Prostate gland (tissue), 2 donors: ENCODE data around the gene UBE2L3.

ENCODE experiments used
- CTCF ChIP-seq, 4 experiments: fragments of 200-600 bp in 2 of 4; fragments of 450-650 bp in 2 of 4; sonication (generic) in 2 of 4; IDR thresholded peaks; 1 replicate in 3 of 4; 2 replicates in 1 of 4; pipeline ENCODE4 v1.5.1; 2016 to 2019; ENCODE audit warnings: antibody characterized with exemption in 4 of 4, mild to moderate bottlenecking in 2 of 4, moderate library complexity in 2 of 4
- POLR2A ChIP-seq: fragments of 450-650 bp; IDR thresholded peaks from one replicate; pipeline ENCODE4 v1.6.1; 2016; ENCODE audit warnings: antibody characterized with exemption, mild to moderate bottlenecking
- POLR2AphosphoS5 ChIP-seq: sonication (generic); formaldehyde crosslinking; IDR thresholded peaks from one replicate; pipeline ENCODE4 v1.6.1; 2017; ENCODE audit warnings: antibody characterized with exemption

GRCh38 chr22:21587803-21588611 is 20.5 kb downstream of the UBE2L3 start:
- TF ChIP-seq CTCF (IDR thresholded peaks at IDR 0.05): no peak
- TF ChIP-seq POLR2A: no peak
- TF ChIP-seq POLR2AphosphoS5: no peak
